ENCODE data around the gene HACD1.
A peak's percentile ranks its signal among the peaks of the same experiment; 100 is the strongest.

Gene HACD1

GRCh38 chr10:17649836-17650235, 32.7 kb upstream of the HACD1 start:
- DNase-seq (ENCODE audit: low read depth): no peak
- H3K4me3 ChIP-seq (ENCODE audit: low read length): no peak overlapping the region
- no peak for TF ChIP-seq CTCF (IDR thresholded peaks at IDR 0.05; ENCODE audit: insufficient read depth, low read depth, low read length, missing control alignments)

GRCh38 chr10:17649052-17649451, 31.9 kb upstream of the HACD1 start:
- no peak for DNase-seq (ENCODE audit: low read depth)
- no peak for TF ChIP-seq CTCF (IDR thresholded peaks at IDR 0.05; ENCODE audit: insufficient read depth, low read depth, low read length, missing control alignments)

GRCh38 chr10:17648243-17649035, 31.3 kb upstream of the HACD1 start:
- no peak for DNase-seq (ENCODE audit: low read depth)
- no peak overlapping the region for H3K4me3 ChIP-seq (ENCODE audit: low read length)
- no peak for TF ChIP-seq CTCF (IDR thresholded peaks at IDR 0.05; ENCODE audit: insufficient read depth, low read depth, low read length, missing control alignments)

More at GRCh38 chr10:17649052-17649451, 31.9 kb upstream of the HACD1 start:
- no peak overlapping the region for H3K4me3 ChIP-seq (ENCODE audit: low read length)

GRCh38 chr10:17647326-17647725, 30.2 kb upstream of the HACD1 start:
- DNase-seq (ENCODE audit: low read depth): no peak
- no peak overlapping the region for H3K4me3 ChIP-seq (ENCODE audit: low read length)
- TF ChIP-seq CTCF (IDR thresholded peaks at IDR 0.05; ENCODE audit: insufficient read depth, low read depth, low read length, missing control alignments): no peak

GRCh38 chr10:17645621-17646345, 28.6 kb upstream of the HACD1 start:
- TF ChIP-seq CTCF (IDR thresholded peaks at IDR 0.05; ENCODE audit: insufficient read depth, low read depth, low read length, missing control alignments): no peak
- H3K4me3 ChIP-seq (ENCODE audit: low read length): peak overlapping the region; percentile 90
- peak; percentile 90 for DNase-seq (ENCODE audit: low read depth)

- H3K4me3 ChIP-seq (ENCODE audit: low read length): peak overlapping the region; percentile 90
- TF ChIP-seq CTCF (IDR thresholded peaks at IDR 0.05; ENCODE audit: insufficient read depth, low read depth, low read length, missing control alignments): no peak
- peak; percentile 32 for DNase-seq (ENCODE audit: low read depth)
These were observed 27.3 kb upstream of the HACD1 start for GRCh38 chr10:17644485-17644943.
